K562 (cell line): ENCODE results near the gene GPR142. TPM values are rescaled to one million over a fixed set of nuclear protein-coding genes. Genes with fewer than 3 reads are reported as not detected.

Source experiments
- BDP1 ChIP-seq: IDR thresholded peaks from 3 replicates; pipeline ENCODE4 v1.6.1; 2011; ENCODE audit not compliant: insufficient read length, insufficient read depth
- CBX8 ChIP-seq: fragments of 200-600 bp; sonication (generic); IDR thresholded peaks from 2 replicates; pipeline ENCODE4 v1.6.1; 2012; ENCODE audit warnings: borderline replicate concordance, mixed run types, low read depth, mild to moderate bottlenecking, moderate library complexity, mixed read lengths, low read length, control low read depth, inconsistent platforms; ENCODE audit not compliant: poor library complexity, severe bottlenecking; ENCODE audit errors: extremely low read depth
- FOXA3 ChIP-seq, 2 experiments: fragments of 450-650 bp in 1 of 2; sonication (generic) in 1 of 2; formaldehyde crosslinking; IDR thresholded peaks in 1 of 2; conservative IDR thresholded peaks in 1 of 2; 2 replicates each; pipeline versions ENCODE4 v1.4.0 to v1.8.0; 2020 to 2022; ENCODE audit warnings: mild to moderate bottlenecking in 2 of 2, missing genetic modification reagents in 1 of 2
- HDAC3 ChIP-seq: fragments of 450-650 bp; IDR thresholded peaks from 2 replicates; pipeline ENCODE4 v1.6.1; 2018; ENCODE audit warnings: borderline replicate concordance, mild to moderate bottlenecking, moderate library complexity; ENCODE audit not compliant: partially characterized antibody
- IRF2 ChIP-seq: sonication (generic); formaldehyde crosslinking; IDR thresholded peaks from 2 replicates; pipeline ENCODE4 v1.8.1; 2022; ENCODE audit warnings: mild to moderate bottlenecking, missing genetic modification reagents
- MCM2 ChIP-seq: fragments of 450-650 bp; IDR thresholded peaks from 2 replicates; pipeline ENCODE4 v1.6.1; 2017; ENCODE audit warnings: low read depth, mild to moderate bottlenecking
- NFIC ChIP-seq: fragments of 450-650 bp; IDR thresholded peaks from 2 replicates; pipeline ENCODE4 v1.6.1; 2017; ENCODE audit warnings: mild to moderate bottlenecking, inconsistent platforms
- NR4A1 ChIP-seq, 2 experiments: fragments of 250-450 bp in 1 of 2; fragments of 450-650 bp in 1 of 2; sonication (Bioruptor Pico) in 1 of 2; IDR thresholded peaks; 2 replicates each; pipeline versions ENCODE4 v1.4.0 to v1.6.1; 2016 to 2020; ENCODE audit warnings: mild to moderate bottlenecking in 2 of 2, missing compliant biosample characterization in 1 of 2, missing genetic modification characterization in 1 of 2, moderate library complexity in 1 of 2
- RAD21 ChIP-seq, 2 experiments: fragments of 250-450 bp in 1 of 2; fragments of 450-650 bp in 1 of 2; sonication (Bioruptor Pico) in 1 of 2; formaldehyde crosslinking in 1 of 2; IDR thresholded peaks in 1 of 2; conservative IDR thresholded peaks in 1 of 2; 2 replicates each; pipeline versions ENCODE4 v1.4.0 to v1.8.0; 2020 to 2022; ENCODE audit warnings: mild to moderate bottlenecking in 2 of 2, moderate library complexity in 1 of 2
- SMARCE1 ChIP-seq: fragments of 450-650 bp; IDR thresholded peaks from 2 replicates; pipeline ENCODE4 v1.7.1; 2016; ENCODE audit warnings: mild to moderate bottlenecking
- SP2 ChIP-seq: IDR thresholded peaks from 2 replicates; pipeline ENCODE4 v1.6.1; 2011; ENCODE audit warnings: mild to moderate bottlenecking, low read depth, low read length, moderate library complexity; ENCODE audit not compliant: poor library complexity, severe bottlenecking; ENCODE audit errors: extremely low read depth
- SRF ChIP-seq, 2 experiments: fragments of 250-450, 450-650 bp in 1 of 2; sonication (Bioruptor Pico) in 1 of 2; sonication (generic) in 1 of 2; formaldehyde crosslinking; IDR thresholded peaks; 2 replicates each; pipeline versions ENCODE4 v1.5.0 to v1.5.1; 2020 to 2022; ENCODE audit warnings: mild to moderate bottlenecking in 1 of 2, missing genetic modification reagents in 1 of 2
- TEAD1 ChIP-seq, 2 experiments: fragments of 450-650 bp in 1 of 2; sonication (generic) in 1 of 2; formaldehyde crosslinking; IDR thresholded peaks; 2 replicates each; pipeline versions ENCODE4 v1.4.0 to v1.8.0; 2020 to 2022; ENCODE audit warnings: mild to moderate bottlenecking in 2 of 2, missing genetic modification reagents in 1 of 2
- TRIM25 ChIP-seq: fragments of 450-650 bp; IDR thresholded peaks from 2 replicates; pipeline ENCODE4 v1.7.0; 2016; ENCODE audit warnings: borderline replicate concordance
- U2AF1 ChIP-seq: fragments of 200-400 bp; formaldehyde crosslinking; optimal IDR thresholded peaks from 2 replicates; pipeline ENCODE3; 2017; ENCODE audit warnings: mild to moderate bottlenecking, low read depth, low read length, moderate library complexity
- USF2 ChIP-seq: sonication (generic); formaldehyde crosslinking; IDR thresholded peaks from 2 replicates; pipeline ENCODE4 v1.5.0; 2020; ENCODE audit warnings: missing genetic modification reagents
- ZNF124 ChIP-seq: sonication (generic); formaldehyde crosslinking; IDR thresholded peaks from 2 replicates; pipeline ENCODE4 v1.8.1; 2022; ENCODE audit warnings: missing genetic modification reagents
- ZNF175 ChIP-seq: fragments of 200-800 bp; sonication (Bioruptor generic); IDR thresholded peaks from 2 replicates; pipeline ENCODE4 v1.6.1; 2016; ENCODE audit warnings: low read depth, mild to moderate bottlenecking, missing genetic modification characterization, missing compliant biosample characterization
- ZNF280B ChIP-seq: fragments of 250-450 bp; sonication (Bioruptor Pico); IDR thresholded peaks from 2 replicates; pipeline ENCODE4 v1.5.1; 2021; ENCODE audit warnings: mild to moderate bottlenecking
- ZNF282 ChIP-seq: sonication (generic); formaldehyde crosslinking; IDR thresholded peaks from 2 replicates; pipeline ENCODE4 v1.8.1; 2023; ENCODE audit warnings: missing genetic modification reagents
- ZNF830 ChIP-seq: fragments of 250-450 bp; sonication (Bioruptor Pico); IDR thresholded peaks from 2 replicates; pipeline ENCODE4 v1.5.0; 2021; ENCODE audit warnings: mild to moderate bottlenecking
- polyA plus RNA-seq, 8 experiments: library from polyadenylated mRNA; depleted of rRNA in 4 of 8; stranded (reverse) in 5 of 8; unstranded in 3 of 8; fragments of >200 nt; fragmentation: Nextera tagmentation in 2 of 8; fragmentation: Illumina TruSeq in 1 of 8; extraction: Ambion mirVana in 2 of 8; extraction: Trizol in 1 of 8; gene quantifications; 2 replicates each; pipeline versions ENCODE4 v1.2.1 to v1.2.3, GENCODE V29; 2011 to 2014; ENCODE audit warnings: inconsistent platforms in 1 of 8, missing spikeins in 1 of 8
- total RNA-seq, 7 experiments: library from RNA; depleted of rRNA in 6 of 7; stranded (reverse); fragments of >200 nt in 6 of 7; fragmentation: Illumina TruSeq in 2 of 7; extraction: Trizol in 2 of 7; gene quantifications; 2 replicates each; pipeline versions ENCODE4 v1.2.1 to v1.2.3, GENCODE V29; 2011 to 2021; ENCODE audit warnings: low replicate concordance in 1 of 7

Gene GPR142
- total and polyA plus RNA-seq, 9 of the 15 experiments (the other 6 are each of a cell fraction or from before 2014, with no cell fraction given): not detected

DNA sequence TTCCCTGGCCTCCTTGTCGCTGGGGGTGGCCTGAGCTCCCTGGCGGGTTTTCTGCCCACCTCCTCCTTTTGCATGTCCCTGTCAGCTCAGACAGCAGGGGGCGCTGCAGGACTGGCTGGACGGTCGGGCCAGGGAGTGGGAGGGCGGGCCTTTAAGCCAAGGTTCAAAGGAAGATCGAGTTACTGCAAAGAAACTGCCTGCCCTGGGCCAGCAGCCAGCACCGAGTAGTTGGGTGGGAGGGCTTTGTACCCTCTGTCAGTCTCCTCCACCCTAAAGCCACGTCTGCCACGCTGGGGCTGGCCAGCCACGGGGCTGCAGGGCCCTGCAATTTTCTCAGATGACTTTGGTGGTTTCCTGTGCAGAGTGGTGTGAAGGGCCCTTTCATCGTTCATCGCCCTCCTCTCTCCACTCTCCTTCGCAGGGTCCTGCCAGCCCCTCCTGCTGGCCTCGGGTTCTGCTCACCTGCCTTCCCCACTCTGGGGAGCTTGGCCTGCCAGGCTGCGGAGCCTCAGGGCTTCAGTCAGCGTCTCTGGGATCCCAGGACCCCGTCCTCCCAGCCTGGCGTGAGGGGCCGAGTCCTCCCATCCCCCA is 12.3 kb downstream of the GPR142 start (continued):
- TF ChIP-seq TRIM25 (no peak), ZNF124 (no peak), BDP1 (no peak), MCM2 (no peak), RAD21 (CRISPR knock-in tag; conservative IDR thresholded peaks at IDR 0.05 in 1 of 2, IDR thresholded peaks at IDR 0.05 in 1 of 2) (peak; percentile 98 to 99), NFIC (0 out of 2 replicates have a peak, but pooled peaks have one; percentile 6), USF2 (CRISPR knock-in tag) (no peak), SMARCE1 (no peak), HDAC3 (no peak), ZNF282 (CRISPR knock-in tag) (no peak), IRF2 (CRISPR knock-in tag) (no peak), CBX8 (no peak), NR4A1 (CRISPR knock-in tag; IDR thresholded peaks at IDR 0.05) (no peak), NR4A1 (tag; IDR thresholded peaks at IDR 0.05) (no peak), ZNF175 (CRISPR knock-in tag) (no peak), U2AF1 (no peak), ZNF280B (CRISPR knock-in tag) (no peak), SP2 (no peak), FOXA3 (CRISPR knock-in tag; conservative IDR thresholded peaks at IDR 0.05 in 1 of 2, IDR thresholded peaks at IDR 0.05 in 1 of 2) (no peak), ZNF830 (CRISPR knock-in tag) (no peak), SRF (CRISPR knock-in tag; IDR thresholded peaks at IDR 0.05) (no peak; a peak in 1 of 4 replicates), TEAD1 (CRISPR knock-in tag; IDR thresholded peaks at IDR 0.05) (peak in 1 of 2 experiments; percentile 48; a peak in 1 of 4 replicates)
